Activated CD8-positive, alpha-beta T cell treated with anti-CD3 and anti-CD28 coated beads, Interleukin-2, amount 10 ng/mL, durations not matched to agents 7 days and 5 days (primary cell): ENCODE results near the gene DEF6. TPM values are rescaled to one million over a fixed set of nuclear protein-coding genes. Genes with fewer than 3 reads are reported as not detected.

Experiments
- ATAC-seq: fragments of 150-1000 bp; cut with Tn5 transposase; one replicate; pipeline ENCODE4 v1.10.0; 2021; ENCODE audit warnings: moderate library complexity
- CTCF ChIA-PET: fragments of 350-600 bp; sonication (Branson Sonifier 250); formaldehyde crosslinking; loops from one replicate; lab custom pipeline; 2021; ENCODE audit warnings: antibody characterized with exemption; lab: Charles Lee
- POLR2A ChIA-PET: fragments of 350-600 bp; sonication (Branson Sonifier 250); formaldehyde crosslinking; loops from one replicate; lab custom pipeline; 2021; ENCODE audit warnings: antibody characterized with exemption; lab: Charles Lee
- DNase-seq: peaks from one replicate; pipeline ENCODE4 v3.0.0-alpha.2; 2020
- H3K27ac Mint-ChIP-seq: one replicate; pipeline ENCODE4 v1.8.0; 2021; ENCODE audit warnings: mild to moderate bottlenecking, mixed read lengths
- H3K27me3 Mint-ChIP-seq: one replicate; pipeline ENCODE4 v1.8.0; 2021; ENCODE audit warnings: low read depth, mixed read lengths
- H3K36me3 Mint-ChIP-seq: one replicate; pipeline ENCODE4 v1.8.0; 2021; ENCODE audit warnings: low read depth, mixed read lengths
- H3K4me1 Mint-ChIP-seq: one replicate; pipeline ENCODE4 v1.8.0; 2021; ENCODE audit warnings: low read depth, mixed read lengths
- H3K4me3 Mint-ChIP-seq: one replicate; pipeline ENCODE4 v1.8.0; 2021; ENCODE audit warnings: mild to moderate bottlenecking, mixed read lengths
- H3K9me3 Mint-ChIP-seq: one replicate; pipeline ENCODE4 v1.8.0; 2022; ENCODE audit warnings: mixed read lengths; ENCODE audit not compliant: insufficient read depth
- total RNA-seq, 2 experiments: library from RNA; stranded (reverse); gene quantifications; one replicate each; pipeline ENCODE4 v1.2.3, GENCODE V29; 2021

The DEF6 gene
- total RNA-seq, 2 experiments from 2014 or later: 191 to 195 TPM

DNA sequence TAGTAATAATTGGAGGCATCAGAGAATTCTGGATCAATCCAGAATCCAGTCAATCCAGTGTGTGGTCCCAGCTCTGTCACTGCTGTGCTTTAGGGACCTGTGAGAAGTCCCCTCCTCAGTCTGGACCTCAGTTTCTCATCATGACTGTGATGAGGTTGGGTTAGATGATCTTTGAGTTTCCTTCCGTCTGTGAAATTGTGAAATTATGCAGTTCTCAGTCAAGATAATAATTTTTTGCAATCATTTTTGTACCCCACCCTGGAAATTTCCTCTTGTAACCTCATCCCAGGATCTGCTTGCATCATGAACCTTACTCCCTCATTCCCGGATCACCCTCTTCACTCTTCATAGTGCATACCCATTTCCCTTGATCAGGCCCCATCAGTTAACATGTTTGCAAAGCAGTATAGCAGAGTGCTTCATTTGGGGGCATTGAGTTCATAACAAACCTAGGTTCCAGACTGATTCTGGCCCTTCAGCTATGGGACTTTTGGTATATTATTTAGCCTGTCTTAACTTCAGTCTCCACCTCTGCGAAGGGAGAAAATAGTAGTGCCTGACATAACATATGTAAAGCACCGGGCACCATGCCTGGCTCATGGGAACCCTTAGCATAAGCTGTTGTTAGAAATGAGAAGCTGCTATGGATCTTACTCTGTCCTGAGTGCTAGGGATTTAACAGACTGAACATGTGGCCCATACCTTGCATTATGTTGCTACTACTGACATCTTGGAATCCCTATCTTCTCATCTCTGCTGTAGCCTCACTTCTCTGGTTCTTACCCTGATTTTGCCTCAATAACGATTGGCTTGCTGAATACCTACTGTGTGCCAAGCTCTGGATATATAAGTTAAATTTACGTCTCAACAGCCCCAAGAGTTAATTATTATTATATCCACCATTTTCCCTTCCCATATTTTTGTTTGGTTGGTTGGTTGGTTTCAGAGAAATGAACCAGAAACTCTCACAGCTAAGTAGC, 36.7 kb upstream of the DEF6 start:
- H3K27ac Mint-ChIP-seq: peak overlapping the region; percentile 88
- DNase-seq (no peak), ATAC-seq (no peak)
- ChIA-PET POLR2A (no interaction called here), CTCF (interaction anchor here (0.6 to 0.8 kb wide), 2 partner anchors 50 to 55 kb away, joined by 3 read pairs; no protein-coding TSS in a partner anchor)
- peaks cover 38% of the 10 kb centered on the region for H3K4me1 Mint-ChIP-seq
- peaks cover 4% of the 10 kb centered on the region for H3K36me3 Mint-ChIP-seq
- no peaks in the 10 kb centered on the region for H3K9me3 Mint-ChIP-seq
- H3K27me3 Mint-ChIP-seq: no peaks in the 10 kb centered on the region
- peak overlapping the region; percentile 97 for H3K4me3 Mint-ChIP-seq

- Mint-ChIP-seq H3K27ac (no peak overlapping the region), H3K4me3 (no peak overlapping the region), H3K4me1 (peaks cover 40% of the 10 kb centered on the region), H3K9me3 (no peaks in the 10 kb centered on the region), H3K36me3 (peaks cover 4% of the 10 kb centered on the region), H3K27me3 (no peaks in the 10 kb centered on the region)
- ATAC-seq (no peak), DNase-seq (no peak)
- ChIA-PET POLR2A (no interaction called here), CTCF (interaction anchor here (1.8 kb wide), 1 partner anchor 21 kb away, joined by 4 read pairs; no protein-coding TSS in a partner anchor)
Measured at GRCh38 chr6:35262596-35262995, 35.0 kb upstream of the DEF6 start.

- no peaks in the 10 kb centered on the region for H3K9me3 Mint-ChIP-seq
- H3K4me3 Mint-ChIP-seq: no peak overlapping the region
- H3K36me3 Mint-ChIP-seq: peaks cover 4% of the 10 kb centered on the region
- no peak overlapping the region for H3K27ac Mint-ChIP-seq
- no peaks in the 10 kb centered on the region for H3K27me3 Mint-ChIP-seq
- H3K4me1 Mint-ChIP-seq: peaks cover 33% of the 10 kb centered on the region
- CTCF ChIA-PET: interaction anchor here (1.0 kb wide), 1 partner anchor 63 kb away, joined by 4 read pairs; no protein-coding TSS in a partner anchor
- POLR2A ChIA-PET: interaction anchor here (0.7 kb wide), 1 partner anchor 204 kb away, joined by 5 read pairs; the partner anchor contains the start of gene RPL10A
- no peak for ATAC-seq
- DNase-seq: no peak
Measured at GRCh38 chr6:35264550-35265274, 32.9 kb upstream of the DEF6 start.

DNA sequence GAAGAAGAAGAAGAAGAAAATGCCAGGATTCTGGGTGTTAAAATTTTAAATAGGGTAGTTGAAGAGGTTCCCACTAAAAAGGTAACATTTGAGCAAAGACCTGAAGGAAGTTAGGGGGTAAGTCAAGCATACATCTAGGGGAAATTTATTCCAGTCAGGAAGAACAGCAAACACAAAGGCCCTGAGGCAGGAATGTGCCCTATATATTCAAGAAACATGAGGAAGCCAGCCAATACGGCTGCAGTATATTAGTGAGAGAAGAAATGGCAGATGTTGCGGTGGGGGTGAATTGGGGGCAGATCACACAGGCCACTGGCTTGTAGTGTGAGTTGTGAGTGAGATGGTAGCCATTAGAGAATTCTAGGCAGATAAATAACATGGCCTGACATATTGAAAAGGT, 32.1 kb upstream of the DEF6 start:
- ChIA-PET CTCF (no interaction called here), POLR2A (no interaction called here)
- no peaks in the 10 kb centered on the region for H3K27me3 Mint-ChIP-seq
- H3K9me3 Mint-ChIP-seq: no peaks in the 10 kb centered on the region
- no peak for ATAC-seq
- no peak overlapping the region for H3K27ac Mint-ChIP-seq
- H3K4me3 Mint-ChIP-seq: no peak overlapping the region
- H3K4me1 Mint-ChIP-seq: peaks cover 27% of the 10 kb centered on the region
- H3K36me3 Mint-ChIP-seq: peaks cover 3% of the 10 kb centered on the region
- DNase-seq: no peak

DNA sequence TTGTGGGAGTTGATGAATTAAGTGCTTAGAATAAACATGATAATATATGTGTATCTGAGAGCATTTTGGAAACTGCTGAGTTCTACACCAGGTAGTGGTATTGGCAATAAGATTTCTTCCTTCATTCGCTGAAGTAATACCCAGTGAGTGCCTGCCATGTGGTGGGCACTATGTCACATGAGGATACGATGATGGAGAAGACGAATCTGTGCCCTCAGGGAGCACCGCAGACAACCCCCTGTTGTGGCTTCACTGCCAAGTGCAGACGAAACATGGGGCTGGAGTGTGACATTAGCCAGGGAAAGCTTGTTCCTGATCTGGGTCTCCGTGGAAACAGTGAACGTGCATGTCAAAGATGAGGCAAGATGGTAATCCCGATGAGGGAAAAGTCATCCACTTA, 30.2 kb upstream of the DEF6 start:
- Mint-ChIP-seq H3K4me3 (no peak overlapping the region), H3K36me3 (peaks cover 3% of the 10 kb centered on the region), H3K9me3 (no peaks in the 10 kb centered on the region), H3K27ac (no peak overlapping the region), H3K4me1 (peaks cover 20% of the 10 kb centered on the region), H3K27me3 (no peaks in the 10 kb centered on the region)
- DNase-seq: no peak
- ATAC-seq: no peak
- ChIA-PET CTCF (interaction anchor here (1.1 kb wide), 2 partner anchors 26 to 30 kb away, joined by 3 to 5 read pairs; partner anchors contain the start of gene DEF6), POLR2A (no interaction called here)

- CTCF ChIA-PET: interaction anchor here (1.1 kb wide), 2 partner anchors 27 to 30 kb away, joined by 3 to 5 read pairs; partner anchors contain the start of gene DEF6
- Mint-ChIP-seq H3K4me3 (no peak overlapping the region), H3K4me1 (peaks cover 15% of the 10 kb centered on the region), H3K36me3 (peaks cover 3% of the 10 kb centered on the region), H3K9me3 (no peaks in the 10 kb centered on the region), H3K27me3 (no peaks in the 10 kb centered on the region), H3K27ac (no peak overlapping the region)
- POLR2A ChIA-PET: no interaction called here
- ATAC-seq: no peak
- DNase-seq: no peak
Measured at GRCh38 chr6:35267897-35268296, 29.7 kb upstream of the DEF6 start.

GRCh38 chr6:35272005-35272404, 25.6 kb upstream of the DEF6 start:
- ChIA-PET POLR2A (interaction anchor here (0.6 kb wide), 1 partner anchor 8 kb away, joined by 3 read pairs; no protein-coding TSS in a partner anchor), CTCF (no interaction called here)
- H3K27ac Mint-ChIP-seq: no peak overlapping the region
- H3K27me3 Mint-ChIP-seq: no peaks in the 10 kb centered on the region
- DNase-seq (no peak), ATAC-seq (no peak)
- H3K36me3 Mint-ChIP-seq: peaks cover 3% of the 10 kb centered on the region
- no peaks in the 10 kb centered on the region for H3K9me3 Mint-ChIP-seq
- H3K4me1 Mint-ChIP-seq: peaks cover 11% of the 10 kb centered on the region
- H3K4me3 Mint-ChIP-seq: no peak overlapping the region

DNA sequence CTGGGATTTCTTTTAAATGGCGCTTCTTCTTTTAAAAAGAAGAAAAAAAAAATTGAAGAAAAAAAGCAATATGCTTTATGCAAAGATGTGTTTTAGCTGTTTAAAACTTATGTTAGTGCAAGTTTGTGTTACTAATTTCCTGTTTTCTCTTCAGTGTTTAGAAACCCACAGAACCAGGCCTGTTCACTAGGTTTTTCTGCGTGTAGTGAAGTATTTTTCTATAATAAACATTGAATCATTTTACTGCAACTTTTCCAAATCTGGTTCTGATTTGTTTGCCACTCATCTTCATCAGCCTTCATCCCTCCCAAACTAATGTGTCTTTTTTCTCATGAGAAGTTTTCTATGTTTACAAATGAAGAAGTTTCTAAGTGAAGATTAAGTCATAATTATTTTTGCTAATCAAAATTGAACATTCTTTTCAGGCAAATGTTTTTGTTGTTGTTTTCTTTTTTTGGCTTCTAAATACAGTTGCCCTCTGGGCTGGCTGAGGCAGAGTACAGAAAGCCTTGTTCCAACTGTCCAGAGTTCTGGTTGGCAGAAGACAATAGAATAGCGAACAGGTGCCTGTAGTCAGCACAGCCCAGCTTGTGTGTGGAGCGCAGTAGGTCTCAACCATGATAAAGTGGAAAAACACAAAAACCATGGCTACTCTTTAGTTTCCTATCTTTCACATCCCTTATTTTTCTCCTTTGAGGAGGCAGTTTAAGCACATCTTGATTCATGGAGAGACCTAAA, 23.6 kb upstream of the DEF6 start:
- DNase-seq (no peak), ATAC-seq (no peak)
- no peak overlapping the region for H3K27ac Mint-ChIP-seq
- no peak overlapping the region for H3K4me3 Mint-ChIP-seq
- CTCF ChIA-PET: no interaction called here
- peaks cover 12% of the 10 kb centered on the region for H3K4me1 Mint-ChIP-seq
- H3K27me3 Mint-ChIP-seq: no peaks in the 10 kb centered on the region
- POLR2A ChIA-PET: no interaction called here
- H3K36me3 Mint-ChIP-seq: peaks cover 3% of the 10 kb centered on the region
- no peaks in the 10 kb centered on the region for H3K9me3 Mint-ChIP-seq

- POLR2A ChIA-PET: no interaction called here
Measured at GRCh38 chr6:35275744-35276260, 21.8 kb upstream of the DEF6 start.

GRCh38 chr6:35278708-35279107, 18.9 kb upstream of the DEF6 start:
- ATAC-seq: no peak
- POLR2A ChIA-PET: no interaction called here

More at GRCh38 chr6:35275744-35276260, 21.8 kb upstream of the DEF6 start:
- H3K9me3 Mint-ChIP-seq: no peaks in the 10 kb centered on the region
- no peaks in the 10 kb centered on the region for H3K36me3 Mint-ChIP-seq
- H3K4me3 Mint-ChIP-seq: no peak overlapping the region
- H3K27ac Mint-ChIP-seq: no peak overlapping the region
- no peaks in the 10 kb centered on the region for H3K27me3 Mint-ChIP-seq
- H3K4me1 Mint-ChIP-seq: peaks cover 12% of the 10 kb centered on the region
- no peak for DNase-seq
- ATAC-seq: no peak
- CTCF ChIA-PET: no interaction called here

DNA sequence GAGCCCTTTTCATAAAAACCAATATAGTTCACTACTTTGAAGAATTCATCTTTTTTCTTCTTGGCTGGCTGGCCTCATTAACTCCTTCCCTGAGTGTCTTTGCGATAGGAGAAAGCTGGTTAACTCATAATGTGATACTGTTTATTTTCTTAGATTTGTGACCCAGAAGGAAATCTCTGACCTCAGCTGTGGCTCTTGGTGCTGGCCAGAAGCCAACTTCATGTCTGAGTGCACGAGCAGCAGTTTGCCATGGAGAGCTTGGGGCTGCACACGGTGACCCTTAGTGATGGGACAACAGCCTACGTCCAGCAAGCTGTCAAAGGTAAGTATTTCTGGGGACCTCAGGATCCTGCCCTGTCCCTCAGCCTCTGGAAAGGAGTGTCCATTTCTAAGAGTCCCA, 16.7 kb upstream of the DEF6 start:
- H3K27me3 Mint-ChIP-seq: no peaks in the 10 kb centered on the region
- DNase-seq (no peak), ATAC-seq (no peak)
- H3K36me3 Mint-ChIP-seq: peaks cover 31% of the 10 kb centered on the region
- no peak overlapping the region for H3K4me3 Mint-ChIP-seq
- CTCF ChIA-PET: interaction anchor here (1.1 kb wide), 2 partner anchors 11 to 44 kb away, joined by 3 read pairs; no protein-coding TSS in a partner anchor
- no peak overlapping the region for H3K27ac Mint-ChIP-seq
- POLR2A ChIA-PET: interaction anchor here (0.6 kb wide), 1 partner anchor 12 kb away, joined by 4 read pairs; no protein-coding TSS in a partner anchor
- H3K9me3 Mint-ChIP-seq: no peaks in the 10 kb centered on the region
- peaks cover 6% of the 10 kb centered on the region for H3K4me1 Mint-ChIP-seq

More at GRCh38 chr6:35278708-35279107, 18.9 kb upstream of the DEF6 start:
- DNase-seq: no peak
- CTCF ChIA-PET: interaction anchor here (1.9 kb wide), 1 partner anchor 38 kb away, joined by 4 read pairs; no protein-coding TSS in a partner anchor
- Mint-ChIP-seq H3K27ac (no peak overlapping the region), H3K4me3 (no peak overlapping the region), H3K27me3 (no peaks in the 10 kb centered on the region), H3K36me3 (peaks cover 19% of the 10 kb centered on the region), H3K4me1 (peaks cover 10% of the 10 kb centered on the region), H3K9me3 (no peaks in the 10 kb centered on the region)
